Endometrial microvascular endothelial cells (primary cell): ENCODE results near the gene ZMYND19. TPM values are rescaled to one million over a fixed set of nuclear protein-coding genes. Genes with fewer than 3 reads are reported as not detected.
"Not testable (repeated sequence)": the region's sequence is repeated elsewhere in the genome, so short reads cannot be mapped to it uniquely, and the experiment has no call there.

Experiments used
- in situ Hi-C: cut with HindIII; loops from 2 replicates; pipeline ENCODE4 v1.10.0; 2017; ENCODE audit warnings: low sequenced_read_pairs, low pct_unique_long_range_greater_than_20kb; ENCODE audit errors: inconsistent ontology term
- total RNA-seq: library from RNA; depleted of rRNA; stranded (reverse); fragments of >200 nt; gene quantifications from one replicate; pipeline ENCODE4 v1.2.3, GENCODE V29; 2015; ENCODE audit errors: inconsistent ontology term

The ZMYND19 gene
- total RNA-seq, 1 donor from 2014 or later = 27.8 TPM

- in situ Hi-C loops = no loop called here
Measured at GRCh38 chr9:137615387-137615871, 25.1 kb upstream of the ZMYND19 start.

DNA sequence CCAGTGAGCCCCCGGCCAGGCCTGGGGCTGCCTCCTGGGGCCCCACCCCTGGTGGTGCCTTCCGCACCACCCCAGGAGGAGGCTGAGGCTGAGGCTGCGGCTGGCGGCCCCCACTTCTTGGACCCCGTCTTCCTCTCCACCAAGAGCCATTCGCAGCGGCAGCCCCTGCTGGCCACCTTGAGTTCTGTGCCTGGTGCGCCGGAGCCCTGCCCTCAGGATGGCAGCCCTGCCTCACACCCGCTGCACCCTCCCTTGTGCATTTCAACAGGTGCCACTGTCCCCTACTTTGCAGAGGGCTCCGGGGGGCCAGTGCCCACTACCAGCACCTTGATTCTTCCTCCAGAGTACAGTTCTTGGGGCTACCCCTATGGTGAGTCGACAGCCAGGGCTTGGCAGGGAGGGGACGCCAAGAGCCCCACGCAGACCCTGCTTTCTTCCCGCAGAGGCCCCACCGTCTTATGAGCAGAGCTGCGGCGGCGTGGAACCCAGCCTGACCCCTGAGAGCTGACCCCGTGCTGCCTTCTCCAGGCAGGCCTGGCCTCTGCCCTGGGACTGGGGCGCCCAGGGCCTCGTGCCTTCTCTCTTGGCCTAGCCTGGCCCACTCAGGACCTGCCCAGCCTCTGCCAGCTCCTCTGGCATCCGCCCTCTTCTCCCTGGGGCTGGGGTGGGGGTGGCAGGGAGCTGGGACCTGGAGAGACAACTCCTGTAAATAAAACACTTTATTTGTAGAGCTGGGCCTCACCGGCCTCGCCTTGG lies 24.5 kb upstream of the ZMYND19 start:
- in situ Hi-C loops = no loop called here

- in situ Hi-C loops = no loop called here
Measured at GRCh38 chr9:137613738-137614523, 23.6 kb upstream of the ZMYND19 start.

DNA sequence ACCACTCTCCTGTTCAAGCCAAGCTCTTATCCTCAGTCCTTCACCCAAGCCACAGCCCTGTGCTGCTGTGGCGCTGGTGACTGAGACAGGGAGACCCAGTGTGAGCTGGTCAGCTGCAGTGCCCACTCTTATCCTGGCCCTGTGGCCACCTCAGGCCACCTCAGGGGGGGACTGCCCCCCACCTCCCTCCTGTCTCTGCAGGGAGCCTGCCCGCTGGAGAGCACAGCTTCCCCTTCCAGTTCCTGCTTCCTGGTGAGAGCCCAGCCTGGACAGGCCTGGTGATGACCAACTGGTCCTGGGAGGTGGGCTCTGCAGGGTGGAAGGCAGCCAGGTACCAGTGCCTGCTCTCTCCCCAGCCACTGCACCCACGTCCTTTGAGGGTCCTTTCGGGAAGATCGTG lies 22.9 kb upstream of the ZMYND19 start:
- in situ Hi-C loops = no loop called here

DNA sequence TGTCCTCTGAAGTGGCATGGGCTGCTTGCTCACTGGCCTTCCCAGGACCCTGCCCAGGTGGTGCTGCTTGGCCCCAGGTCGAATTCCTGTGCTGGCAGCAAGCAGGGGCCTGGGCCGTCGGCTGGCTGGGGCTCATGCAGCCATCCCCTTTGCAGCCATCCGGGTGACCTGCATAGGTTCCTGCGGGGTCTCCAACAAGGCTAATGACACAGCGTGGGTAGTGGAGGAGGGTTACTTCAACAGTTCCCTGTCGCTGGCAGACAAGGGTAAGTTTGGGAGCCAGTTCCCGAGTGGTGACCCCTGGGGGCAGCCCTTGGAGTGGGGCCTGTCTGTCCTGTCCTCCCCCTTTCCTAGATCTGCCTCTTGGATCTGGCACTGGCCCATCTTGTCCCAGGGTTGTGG lies 22.4 kb upstream of the ZMYND19 start:
- in situ Hi-C loops = no loop called here

DNA sequence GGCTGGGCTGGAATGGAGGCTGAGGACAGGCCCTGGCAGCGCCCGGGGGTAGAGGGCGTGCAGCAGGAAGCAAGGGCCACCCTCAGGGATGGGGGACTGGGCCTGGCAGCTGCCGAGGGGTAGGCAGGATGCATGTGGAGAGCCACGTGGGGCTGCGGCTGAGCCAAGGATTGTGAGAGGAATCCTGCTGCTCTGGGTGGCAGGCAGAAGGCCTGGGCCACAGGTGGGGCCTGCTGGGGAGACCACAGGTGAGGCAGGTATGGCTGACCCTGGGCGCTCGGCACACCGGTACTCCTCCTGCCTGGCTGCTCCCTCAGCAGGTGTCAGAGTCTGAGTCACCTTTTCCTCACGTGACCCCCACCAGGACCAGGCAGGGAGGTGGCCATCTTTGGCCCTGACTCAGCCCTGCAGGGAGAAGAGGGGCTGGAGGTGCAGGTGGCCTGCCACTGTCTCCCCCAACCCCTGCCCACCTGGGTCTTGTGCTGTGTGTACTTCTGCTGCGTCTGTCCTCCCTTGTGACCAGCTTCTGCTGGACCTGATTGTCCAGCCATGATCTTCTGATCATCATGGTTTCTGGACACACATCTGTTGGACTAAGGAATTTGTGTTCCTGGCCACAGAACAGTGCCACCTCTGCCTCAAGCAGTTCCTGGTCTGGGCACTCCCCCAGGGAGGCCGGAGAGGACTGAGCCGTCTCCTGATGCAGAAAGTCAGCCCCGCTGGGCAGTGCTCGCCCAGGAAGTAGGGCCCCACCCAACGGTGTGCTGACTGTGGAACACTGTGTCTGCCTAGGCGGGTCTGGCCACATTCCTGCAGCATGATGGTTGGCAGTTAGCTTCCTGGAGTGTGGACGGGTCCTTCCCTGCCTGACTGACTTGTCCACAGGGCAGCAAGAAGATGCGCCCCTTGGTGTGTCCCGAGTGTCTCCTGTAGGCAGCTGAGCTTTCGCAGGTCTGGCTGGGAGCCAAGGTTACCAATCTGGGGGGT lies 21.6 kb upstream of the ZMYND19 start:
- in situ Hi-C loops = no loop called here

DNA sequence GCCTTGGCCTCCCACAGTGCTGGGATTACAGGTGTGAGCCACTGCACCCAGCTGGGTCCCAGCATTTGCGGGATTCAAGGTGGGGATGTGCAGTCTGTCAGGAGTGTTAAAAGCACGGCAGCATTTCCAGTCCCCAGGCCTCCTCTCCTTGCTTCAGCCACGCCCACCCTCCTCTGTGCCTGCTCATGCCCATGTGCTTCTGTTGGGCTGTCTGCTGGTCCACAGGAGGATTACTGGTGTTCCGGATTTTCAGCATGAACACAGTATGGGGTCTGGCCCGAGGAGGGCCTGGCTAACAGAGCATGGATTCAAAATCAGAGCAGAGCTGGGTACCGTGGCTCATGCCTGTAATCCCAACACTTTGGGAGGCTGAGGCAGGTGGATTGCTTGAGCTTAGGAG lies 20.6 kb upstream of the ZMYND19 start:
- in situ Hi-C loops = no loop called here

GRCh38 chr9:137607141-137607857 lies 17.0 kb upstream of the ZMYND19 start:
- in situ Hi-C loops = no loop called here

DNA sequence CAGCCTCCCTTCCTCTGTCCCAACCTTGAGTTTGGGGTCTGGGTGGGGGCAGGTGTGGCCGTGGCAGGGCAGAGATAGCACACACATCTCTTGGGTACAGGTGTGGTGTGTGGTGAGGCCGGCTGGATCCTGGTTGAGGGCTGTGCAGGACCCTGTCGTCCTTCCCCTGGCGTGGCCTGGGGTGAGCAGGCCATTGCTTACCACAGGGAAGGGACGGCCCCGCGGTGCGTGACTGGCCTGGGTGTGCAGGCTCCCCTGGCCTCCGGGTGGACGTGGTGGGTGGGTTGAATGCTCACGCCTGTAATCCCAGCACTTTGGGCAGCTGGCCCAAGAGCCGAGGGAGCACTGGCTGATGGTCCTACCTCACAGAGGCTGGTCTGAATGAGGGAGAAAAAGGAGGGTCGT lies 16.4 kb upstream of the ZMYND19 start:
- in situ Hi-C loops = no loop called here

GRCh38 chr9:137606005-137606621 lies 15.8 kb upstream of the ZMYND19 start:
- in situ Hi-C loops = no loop called here

DNA sequence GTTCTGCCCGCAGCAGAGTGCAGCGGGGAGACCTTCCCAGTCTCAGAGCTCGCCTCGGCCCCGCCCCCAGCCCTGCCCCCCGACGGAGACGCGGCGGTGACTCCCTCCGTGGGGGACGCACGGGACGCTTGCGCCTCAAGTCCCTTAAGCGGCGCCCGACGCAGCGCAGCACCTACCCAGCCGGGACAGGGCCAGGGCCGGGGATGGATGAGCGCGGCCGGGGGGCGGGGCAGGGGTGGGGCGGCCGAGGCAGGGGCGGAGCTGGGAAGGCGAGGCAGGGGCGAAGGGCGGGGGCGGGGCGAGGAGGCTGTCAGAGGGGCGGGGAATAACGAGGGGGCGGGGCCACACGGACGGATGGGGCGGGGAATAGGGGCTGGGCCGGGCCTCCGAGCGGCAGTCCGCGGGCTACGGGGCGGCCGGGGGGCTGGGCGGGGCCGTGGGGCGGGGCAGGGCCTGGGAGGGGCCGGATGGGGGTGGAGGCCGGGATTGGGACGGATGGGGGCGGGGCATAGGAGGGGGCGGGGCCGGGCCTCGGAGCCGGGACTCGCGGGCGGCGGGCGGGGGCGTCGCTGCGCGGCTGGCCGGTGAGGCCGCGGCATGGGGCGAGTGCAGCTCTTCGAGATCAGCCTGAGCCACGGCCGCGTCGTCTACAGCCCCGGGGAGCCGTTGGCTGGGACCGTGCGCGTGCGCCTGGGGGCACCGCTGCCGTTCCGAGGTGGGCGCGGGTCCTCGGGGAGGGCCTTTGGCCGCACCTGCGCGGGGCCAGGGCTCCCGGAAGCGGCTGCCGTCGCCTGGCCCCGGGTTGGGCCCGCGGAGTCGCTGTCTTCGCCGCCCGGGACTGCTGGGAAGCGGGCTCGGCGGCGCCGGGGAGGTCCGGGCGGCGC lies 15.1 kb upstream of the ZMYND19 start, which contains the start of gene ARRDC1:
Gene ARRDC1, plus strand, starts transcription at position 566 of the 884 bp plus-strand sequence. Its CDS starts 32 bp downstream, at position 598.
- in situ Hi-C loops = no loop called here

- in situ Hi-C loops = no loop called here
Measured at GRCh38 chr9:137604345-137605086, 14.2 kb upstream of the ZMYND19 start.

GRCh38 chr9:137603879-137604278 lies 13.6 kb upstream of the ZMYND19 start:
- in situ Hi-C loops = no loop called here

GRCh38 chr9:137602661-137603060 lies 12.3 kb upstream of the ZMYND19 start:
- in situ Hi-C loops = no loop called here

- in situ Hi-C loops = no loop called here
Measured at GRCh38 chr9:137598943-137599342, 8.6 kb upstream of the ZMYND19 start.

DNA sequence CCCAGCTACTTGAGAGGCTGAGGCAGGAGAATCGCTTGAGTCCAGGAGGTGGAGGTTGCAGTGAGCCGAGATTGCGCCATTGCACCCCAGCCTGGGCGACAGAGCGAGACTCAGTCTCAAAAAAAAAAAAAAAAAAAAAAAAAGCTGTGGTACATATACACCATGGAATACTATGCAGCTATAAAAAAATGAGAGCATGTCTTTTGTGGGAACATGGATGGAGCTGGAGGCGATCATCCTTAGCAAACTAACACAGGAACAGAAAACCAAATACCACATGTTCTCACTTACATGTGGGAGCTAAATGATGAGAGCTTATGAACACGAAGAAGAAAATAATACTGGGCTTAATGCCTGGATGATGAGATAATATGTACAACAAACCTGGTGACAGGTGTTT lies 6.3 kb upstream of the ZMYND19 start:
- in situ Hi-C loops = not testable (repeated sequence)
